Retinal pigment epithelial cell (primary cell): ENCODE data around the gene SLC39A2.
"Not testable (repeated sequence)": the region's sequence is repeated elsewhere in the genome, so short reads cannot be mapped to it uniquely, and the experiment has no call there.

ENCODE experiments used
- DNase-seq: peaks from one replicate; pipeline ENCODE4 v3.0.0-alpha.2; 2010; ENCODE audit warnings: low read depth
- H3K4me3 ChIP-seq: 2 replicates; pipeline ENCODE4 v1.5.1; 2011; ENCODE audit warnings: mild to moderate bottlenecking, low read length, control low read depth, moderate library complexity
- TF ChIP-seq, protein P1 (sequence below): conservative IDR thresholded peaks from 2 replicates; pipeline ENCODE4 v1.5.1; 2011; ENCODE audit warnings: low read depth, low read length, control low read depth, inconsistent platforms

The SLC39A2 gene

DNA sequence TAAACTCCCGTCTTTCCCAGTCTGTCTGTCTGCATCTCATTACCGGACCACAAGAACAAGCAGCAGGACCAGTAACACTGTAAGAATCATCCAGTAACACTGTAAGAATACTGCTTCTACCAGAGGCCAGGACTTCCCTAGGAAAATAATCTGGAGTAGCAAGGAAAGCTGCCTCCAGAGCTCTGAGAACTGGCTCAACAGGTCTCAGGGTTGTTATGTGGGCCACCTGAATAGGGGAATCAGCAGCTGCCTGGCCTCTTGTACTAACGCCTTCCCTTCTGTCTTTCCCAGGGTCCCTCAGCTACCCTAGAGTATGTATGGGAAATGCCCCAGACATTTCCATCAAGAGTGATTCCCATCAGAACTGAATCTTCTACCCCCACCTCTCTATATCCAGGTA, 954 bp upstream of the SLC39A2 start:
- no peak overlapping the region for H3K4me3 ChIP-seq

GRCh38 chr14:20999591-20999990, 498 bp downstream of the SLC39A2 start:
- no peak overlapping the region for H3K4me3 ChIP-seq
- TF ChIP-seq, protein P1, sequence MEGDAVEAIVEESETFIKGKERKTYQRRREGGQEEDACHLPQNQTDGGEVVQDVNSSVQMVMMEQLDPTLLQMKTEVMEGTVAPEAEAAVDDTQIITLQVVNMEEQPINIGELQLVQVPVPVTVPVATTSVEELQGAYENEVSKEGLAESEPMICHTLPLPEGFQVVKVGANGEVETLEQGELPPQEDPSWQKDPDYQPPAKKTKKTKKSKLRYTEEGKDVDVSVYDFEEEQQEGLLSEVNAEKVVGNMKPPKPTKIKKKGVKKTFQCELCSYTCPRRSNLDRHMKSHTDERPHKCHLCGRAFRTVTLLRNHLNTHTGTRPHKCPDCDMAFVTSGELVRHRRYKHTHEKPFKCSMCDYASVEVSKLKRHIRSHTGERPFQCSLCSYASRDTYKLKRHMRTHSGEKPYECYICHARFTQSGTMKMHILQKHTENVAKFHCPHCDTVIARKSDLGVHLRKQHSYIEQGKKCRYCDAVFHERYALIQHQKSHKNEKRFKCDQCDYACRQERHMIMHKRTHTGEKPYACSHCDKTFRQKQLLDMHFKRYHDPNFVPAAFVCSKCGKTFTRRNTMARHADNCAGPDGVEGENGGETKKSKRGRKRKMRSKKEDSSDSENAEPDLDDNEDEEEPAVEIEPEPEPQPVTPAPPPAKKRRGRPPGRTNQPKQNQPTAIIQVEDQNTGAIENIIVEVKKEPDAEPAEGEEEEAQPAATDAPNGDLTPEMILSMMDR: no peak
- DNase-seq: no peak

More for the DNA sequence above, 954 bp upstream of the SLC39A2 start:
- no peak for DNase-seq
- TF ChIP-seq, protein P1: no peak

DNA sequence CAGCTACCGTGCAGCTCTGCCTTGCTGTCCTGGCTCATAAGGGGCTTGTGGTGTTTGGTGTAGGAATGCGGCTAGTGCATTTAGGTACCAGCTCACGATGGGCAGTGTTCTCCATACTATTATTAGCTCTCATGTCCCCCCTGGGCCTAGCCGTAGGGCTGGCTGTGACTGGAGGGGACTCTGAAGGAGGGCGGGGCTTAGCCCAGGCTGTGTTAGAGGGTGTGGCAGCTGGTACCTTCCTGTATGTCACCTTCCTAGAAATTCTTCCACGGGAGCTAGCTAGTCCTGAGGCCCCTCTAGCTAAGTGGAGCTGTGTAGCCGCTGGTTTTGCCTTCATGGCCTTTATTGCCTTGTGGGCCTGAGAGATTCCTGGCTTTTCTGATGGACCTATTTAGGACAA, 2.1 kb downstream of the SLC39A2 start:
- TF ChIP-seq, protein P1: no peak
- no peak for DNase-seq
- H3K4me3 ChIP-seq: no peak overlapping the region

DNA sequence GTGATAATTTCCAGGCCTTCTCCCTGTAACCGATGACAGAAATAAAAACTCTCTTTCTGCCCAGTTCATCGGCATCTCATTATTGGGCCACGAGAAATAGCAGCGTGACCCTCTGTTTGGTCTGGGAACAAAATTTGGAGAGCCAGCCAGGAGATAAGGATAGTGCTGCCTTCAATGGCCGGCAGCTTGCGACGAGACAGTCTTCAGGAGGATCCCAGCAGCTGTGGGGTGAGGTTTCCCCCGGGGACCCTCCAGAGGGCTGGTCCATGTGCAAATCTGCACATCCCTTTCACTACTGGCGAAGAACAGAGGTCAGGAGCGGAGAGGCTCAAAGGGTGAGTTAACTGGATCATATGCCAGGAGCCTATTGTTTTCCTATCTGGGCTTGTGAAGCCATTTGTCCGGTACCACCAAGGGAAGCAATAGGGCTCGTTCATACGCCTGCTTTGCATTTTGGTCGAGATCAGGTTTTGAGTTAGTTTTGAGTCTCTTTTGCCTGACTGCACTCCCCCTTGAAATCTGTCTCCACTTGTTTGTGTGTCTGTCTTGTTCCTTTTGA, 4.8 kb downstream of the SLC39A2 start:
- no peak overlapping the region for H3K4me3 ChIP-seq
- TF ChIP-seq, protein P1: no peak
- DNase-seq: no peak

DNA sequence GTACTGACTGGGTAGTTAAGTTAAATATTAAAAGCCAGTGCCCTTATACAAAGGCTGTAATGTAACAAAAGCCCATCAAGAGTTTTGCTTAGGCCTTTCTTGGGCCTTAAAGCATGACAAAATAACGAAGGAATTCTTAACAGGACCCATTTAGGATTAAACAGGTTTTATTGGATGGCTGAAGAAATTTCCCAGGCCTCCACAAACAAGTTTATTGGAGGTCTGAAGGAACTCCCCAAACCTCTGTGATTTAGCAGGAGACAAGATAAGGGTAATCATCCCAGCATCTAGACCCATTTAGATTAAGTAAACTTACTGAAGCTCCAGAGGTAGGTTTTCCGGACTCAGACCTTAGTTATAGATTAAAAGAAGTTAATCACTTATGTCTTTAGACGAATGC, 10.6 kb downstream of the SLC39A2 start:
- H3K4me3 ChIP-seq, DNase-seq: not testable (repeated sequence)

DNA sequence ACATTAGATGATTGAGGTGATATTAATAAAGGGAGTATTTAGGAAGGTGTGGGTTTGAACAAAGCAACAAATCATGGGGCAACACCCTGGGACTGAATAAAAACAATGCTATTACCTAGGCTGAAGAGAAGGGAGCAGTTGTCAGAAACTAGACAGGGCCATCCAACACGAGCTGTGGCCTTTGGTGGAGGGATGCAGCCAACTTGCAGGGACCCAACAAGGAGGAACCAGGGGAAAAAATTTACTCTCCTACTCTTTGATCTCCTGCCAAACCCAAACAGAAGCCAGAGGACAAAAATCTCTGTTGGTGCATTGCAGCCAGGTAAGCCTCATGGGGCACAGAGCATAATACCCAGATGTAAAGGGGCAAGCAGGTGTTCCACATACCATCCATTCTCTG, 12.0 kb downstream of the SLC39A2 start:
- no peak for DNase-seq
- TF ChIP-seq, protein P1: no peak
- H3K4me3 ChIP-seq: no peak overlapping the region

GRCh38 chr14:21014761-21015190, 15.7 kb downstream of the SLC39A2 start:
- DNase-seq: peak; percentile 51
- H3K4me3 ChIP-seq: no peak overlapping the region
- TF ChIP-seq, protein P1: peak; percentile 93

GRCh38 chr14:21015312-21015711, 16.2 kb downstream of the SLC39A2 start:
- DNase-seq: no peak
- TF ChIP-seq, protein P1: no peak
- no peak overlapping the region for H3K4me3 ChIP-seq
